ENCODE measurements around the gene FADS2. TPM values are rescaled to one million over a fixed set of nuclear protein-coding genes. Genes with fewer than 3 reads are reported as not detected.

The FADS2 gene
- total RNA-seq, 1 donor from 2014 or later, result 37.6 TPM

- H3K27ac ChIP-seq, result peak overlapping the region in 1 of 2 donors; percentile 10
- peak in 1 of 2 donors; percentile 53 for DNase-seq (ENCODE audit: low spot score in 2 of 2)
- intact Hi-C loops (cut with DNase I), result no loop called here
- H3K4me3 ChIP-seq, result no peak overlapping the region
- H3K4me1 ChIP-seq, result peaks cover 3 to 8% of the 10 kb centered on the region in 2 donors
- no peaks in the 10 kb centered on the region for H3K9me3 ChIP-seq
- no peaks in the 10 kb centered on the region for H3K27me3 ChIP-seq
- no peak for TF ChIP-seq CTCF (IDR thresholded peaks at IDR 0.05)
- H3K36me3 ChIP-seq, result no peaks in the 10 kb centered on the region
Observed at GRCh38 chr11:61914471-61915171, 86.5 kb downstream of the FADS2 start.

GRCh38 chr11:61916737-61917333 lies 88.7 kb downstream of the FADS2 start:
- intact Hi-C loops (cut with DNase I), result loop anchor here (2.0 kb wide), 2 partner anchors 30 to 54 kb away; no protein-coding TSS in a partner anchor
- Histone ChIP-seq H3K27ac (peak overlapping the region; percentile 23 to 39), H3K36me3 (no peaks in the 10 kb centered on the region), H3K27me3 (no peaks in the 10 kb centered on the region), H3K9me3 (no peaks in the 10 kb centered on the region), H3K4me1 (peaks cover 3 to 8% of the 10 kb centered on the region in 2 donors), H3K4me3 (peak overlapping the region; percentile 67 to 90)
- peak in 1 of 2 donors; percentile 60 for DNase-seq (ENCODE audit: low spot score in 2 of 2)
- no peak for TF ChIP-seq CTCF (IDR thresholded peaks at IDR 0.05)

Other genes with a start within 250 kb of the FADS2 start
- 1.8 TPM for gene SYT7, start 247.2 kb upstream of the FADS2 start, total RNA-seq
- gene DAGLA, start 147.9 kb upstream of the FADS2 start, total RNA-seq, result 5.3 TPM
- not detected for gene MYRF, start 75.7 kb upstream of the FADS2 start, total RNA-seq
- gene TMEM258, start 35.7 kb upstream of the FADS2 start, total RNA-seq, result 26.4 TPM
- gene FEN1, start 35.4 kb upstream of the FADS2 start, total RNA-seq, result 1.5 TPM
- gene FADS1, start 11.3 kb upstream of the FADS2 start, total RNA-seq, result 47.1 TPM
- 191 TPM for gene FADS3, start 63.2 kb downstream of the FADS2 start, total RNA-seq
- 23.2 TPM for gene RAB3IL1, start 89.3 kb downstream of the FADS2 start, total RNA-seq
- gene BEST1, start 122.1 kb downstream of the FADS2 start, total RNA-seq, result 30.9 TPM
- 2,353 TPM for gene FTH1, start 139.3 kb downstream of the FADS2 start, total RNA-seq

Data from ascending aorta (tissue), 2 donors.